HCT116 (cell line): Measurements from ENCODE around the gene ACP1. TPM values are rescaled to one million over a fixed set of nuclear protein-coding genes. Genes with fewer than 3 reads are reported as not detected.

Source experiments
- ATAC-seq: fragments of 200-7000 bp; cut with Tn5 transposase; 2 replicates; pipeline ENCODE4 v1.9.1; 2020; ENCODE audit warnings: mild to moderate bottlenecking, moderate library complexity
- BruUV-seq: library from RNA; stranded (reverse); fragments of 400-500 nt; replicated peaks from 2 replicates; lab custom pipeline; 2021; lab: Mats Ljungman, UMichigan
- CTCF ChIA-PET: fragments of 300-600 bp; sonication (Branson Sonifier 250); formaldehyde crosslinking; loops from one replicate; lab custom pipeline; 2021; ENCODE audit warnings: antibody characterized with exemption; lab: Charles Lee
- POLR2A ChIA-PET: fragments of 300-600, 350-600 bp; sonication (Branson Sonifier 250); formaldehyde crosslinking; loops from one replicate; lab custom pipeline; 2021; ENCODE audit warnings: antibody characterized with exemption; lab: Charles Lee
- RAD21 ChIA-PET, 2 experiments: fragments of 300-600 bp; sonication (Branson Sonifier 250); formaldehyde crosslinking; loops; one replicate each; lab custom pipeline; 2023; ENCODE audit warnings: low total read pairs in 2 of 2; ENCODE audit not compliant: uncharacterized antibody in 2 of 2, unreplicated experiment in 2 of 2, low non-redundant PET in 1 of 2; lab: Charles Lee
- DNase-seq: peaks from one replicate; pipeline ENCODE4 v3.0.0-alpha.2; 2010; ENCODE audit warnings: low read depth, low spot score
- H2AFZ ChIP-seq: fragments of 200-600 bp; shearing (Covaris generic), sonication (generic); 2 replicates; pipeline ENCODE4 v1.6.1; 2017; ENCODE audit warnings: low read depth, mixed run types, mixed read lengths, antibody characterized with exemption, low read length; ENCODE audit not compliant: poor library complexity, severe bottlenecking
- H3K27ac ChIP-seq: 2 replicates; pipeline ENCODE4 v1.5.1; 2012; ENCODE audit warnings: low read depth, low read length
- H3K27me3 ChIP-seq: fragments of 200-600 bp; sonication (generic); 2 replicates; pipeline ENCODE4 v1.6.1; 2016; ENCODE audit warnings: mixed run types, low read length, mixed read lengths; ENCODE audit not compliant: insufficient read depth
- H3K36me3 ChIP-seq, 2 experiments: fragments of 200-500 bp in 1 of 2; fragments of 200-600 bp in 1 of 2; sonication (Bioruptor generic) in 1 of 2; sonication (generic) in 1 of 2; 2 replicates each; pipeline versions ENCODE4 v1.5.1 to v1.6.1; 2014 to 2016; ENCODE audit warnings: low read length in 2 of 2, inconsistent platforms in 1 of 2, mixed read lengths in 1 of 2, mixed run types in 1 of 2; ENCODE audit not compliant: insufficient read depth in 2 of 2, control insufficient read depth in 1 of 2
- H3K4me1 ChIP-seq, 2 experiments: fragments of 200-600 bp in 1 of 2; sonication (generic) in 1 of 2; 2 replicates each; pipeline versions ENCODE4 v1.5.1 to v1.6.1; 2012 to 2017; ENCODE audit warnings: low read length in 2 of 2, inconsistent platforms in 1 of 2, mild to moderate bottlenecking in 1 of 2, mixed read lengths in 1 of 2, mixed run types in 1 of 2, moderate library complexity in 1 of 2; ENCODE audit not compliant: insufficient read depth in 2 of 2, control insufficient read depth in 1 of 2
- H3K4me2 ChIP-seq: fragments of 200-600 bp; sonication (generic); 2 replicates; pipeline ENCODE4 v1.6.1; 2017; ENCODE audit warnings: mixed run types, low read length, mixed read lengths
- H3K4me3 ChIP-seq, 2 experiments: fragments of 200-600 bp in 1 of 2; sonication (generic) in 1 of 2; replicated peaks in 1 of 2; 2 replicates each; pipeline ENCODE4 v1.5.1; 2011 to 2016; ENCODE audit warnings: low read length in 2 of 2, control low read depth in 1 of 2, low read depth in 1 of 2, mild to moderate bottlenecking in 1 of 2, mixed read lengths in 1 of 2, mixed run types in 1 of 2
- H3K79me2 ChIP-seq: fragments of 200-600 bp; sonication (generic); 2 replicates; pipeline ENCODE4 v1.6.1; 2017; ENCODE audit warnings: mild to moderate bottlenecking, mixed run types, low read length, moderate library complexity, mixed read lengths; ENCODE audit not compliant: insufficient read depth
- H3K9ac ChIP-seq: fragments of 200-600 bp; sonication (generic); 2 replicates; pipeline ENCODE4 v1.6.1; 2016; ENCODE audit warnings: low read length, mixed read lengths
- H3K9me2 ChIP-seq: fragments of 200-600 bp; sonication (generic), shearing (Covaris generic); 2 replicates; pipeline ENCODE4 v1.6.1; 2017; ENCODE audit warnings: mixed run types, mild to moderate bottlenecking, moderate library complexity; ENCODE audit not compliant: insufficient read depth
- H3K9me3 ChIP-seq, 2 experiments: fragments of 200-500 bp in 1 of 2; fragments of 200-600 bp in 1 of 2; sonication (Bioruptor generic) in 1 of 2; sonication (generic) in 1 of 2; 2 replicates each; pipeline ENCODE4 v1.6.1; 2014 to 2017; ENCODE audit warnings: low read length in 2 of 2, mixed read lengths in 2 of 2, inconsistent platforms in 1 of 2, low read depth in 1 of 2, mild to moderate bottlenecking in 1 of 2, mixed run types in 1 of 2, moderate library complexity in 1 of 2; ENCODE audit not compliant: control insufficient read depth in 1 of 2, insufficient read depth in 1 of 2
- H4K20me1 ChIP-seq: fragments of 200-600 bp; sonication (generic), shearing (Covaris generic); 2 replicates; pipeline ENCODE4 v1.6.1; 2017; ENCODE audit warnings: mixed run types, mild to moderate bottlenecking, moderate library complexity; ENCODE audit not compliant: insufficient read depth
- CBX3 ChIP-seq: IDR thresholded peaks from 2 replicates; pipeline ENCODE4 v1.6.1; 2012; ENCODE audit warnings: low read depth
- EGR1 ChIP-seq: IDR thresholded peaks from 2 replicates; pipeline ENCODE4 v1.6.1; 2012; ENCODE audit warnings: low read depth
- ELF1 ChIP-seq: IDR thresholded peaks from 2 replicates; pipeline ENCODE4 v1.6.1; 2012; ENCODE audit warnings: low read depth, borderline replicate concordance
- EZH2phosphoT487 ChIP-seq: fragments of 200-600 bp; IDR thresholded peaks from 2 replicates; pipeline ENCODE4 v1.6.1; 2018; ENCODE audit warnings: antibody characterized with exemption, borderline replicate concordance
- FOSL1 ChIP-seq: IDR thresholded peaks from 2 replicates; pipeline ENCODE4 v1.6.1; 2012; ENCODE audit warnings: low read depth
- POLR2A ChIP-seq: IDR thresholded peaks from 2 replicates; pipeline ENCODE4 v1.7.0; 2011; ENCODE audit warnings: borderline replicate concordance; ENCODE audit not compliant: insufficient read depth, insufficient read length; ENCODE audit errors: extremely low read depth
- POLR2AphosphoS5 ChIP-seq: IDR thresholded peaks from 2 replicates; pipeline ENCODE4 v1.6.1; 2011; ENCODE audit warnings: mild to moderate bottlenecking, low read depth, low read length, moderate library complexity
- RAD21 ChIP-seq: IDR thresholded peaks from 2 replicates; pipeline ENCODE4 v1.6.1; 2012; ENCODE audit warnings: low read depth, mild to moderate bottlenecking
- REST ChIP-seq: IDR thresholded peaks from 2 replicates; pipeline ENCODE4 v1.6.1; 2012; ENCODE audit warnings: low read depth
- SIN3A ChIP-seq: IDR thresholded peaks from 2 replicates; pipeline ENCODE4 v1.6.1; 2012; ENCODE audit warnings: low read depth
- SRF ChIP-seq: IDR thresholded peaks from 2 replicates; pipeline ENCODE4 v1.6.1; 2012; ENCODE audit warnings: low read depth
- TCF7L2 ChIP-seq: IDR thresholded peaks from 2 replicates; pipeline ENCODE4 v1.7.0; 2011; ENCODE audit warnings: borderline replicate concordance, inconsistent platforms; ENCODE audit not compliant: insufficient read depth, insufficient read length; ENCODE audit errors: extremely low read depth
- ZBTB33 ChIP-seq: IDR thresholded peaks from 2 replicates; pipeline ENCODE4 v1.6.1; 2011; ENCODE audit warnings: mild to moderate bottlenecking, low read length, moderate library complexity; ENCODE audit not compliant: insufficient replicate concordance; ENCODE audit errors: extremely low read depth
- ZFX ChIP-seq: fragments of 450-650 bp; IDR thresholded peaks from 2 replicates; pipeline ENCODE4 v1.6.1; 2017
- ZNF274 ChIP-seq: fragments of 200-500 bp; sonication (Bioruptor generic); IDR thresholded peaks from 2 replicates; pipeline ENCODE4 v1.6.1; 2014; ENCODE audit warnings: mild to moderate bottlenecking, low read depth, low read length, inconsistent platforms
- intact Hi-C: fragments of 100-400 bp; cut with micrococcal nuclease; formaldehyde crosslinking; loops from 2 replicates; pipeline ENCODE4 v1.10.0; 2022
- total RNA-seq: library from RNA; stranded (reverse); gene quantifications from one replicate; pipeline ENCODE4 v1.2.1, GENCODE V29; 2021; ENCODE audit not compliant: unreplicated experiment
- TF ChIP-seq, protein P1 (sequence below): IDR thresholded peaks from 2 replicates; pipeline ENCODE4 v1.6.1; 2012

ACP1 gene
- total RNA-seq, 1 experiment from 2014 or later = 113 TPM

DNA sequence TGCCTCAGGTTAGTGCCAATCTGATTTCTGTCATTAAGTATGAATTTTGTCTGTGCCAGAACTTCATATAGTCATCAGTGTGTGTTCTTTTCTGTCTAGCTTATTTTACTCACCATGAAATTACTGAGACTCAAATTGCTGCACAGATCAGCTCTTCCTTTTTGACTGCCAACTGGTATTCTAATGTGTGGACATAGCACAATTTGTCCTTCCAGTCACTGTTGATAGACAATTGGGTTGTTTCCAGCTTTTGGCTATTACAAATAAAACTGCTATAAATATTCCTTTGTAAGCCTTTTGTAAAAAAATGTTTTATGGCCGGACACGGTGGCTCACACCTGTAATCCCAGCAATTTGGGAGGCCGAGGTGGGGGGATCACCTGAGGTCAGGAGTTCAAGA, 8.7 kb upstream of the ACP1 start:
- RAD21 ChIA-PET = no interaction called here
- BruUV-seq = no TSS peak
- H3K9ac ChIP-seq = no peak overlapping the region
- H3K79me2 ChIP-seq = peaks cover under 1% of the 10 kb centered on the region; the same call in 1 of the 2 replicates
- CTCF ChIA-PET = interaction anchor here (1.6 kb wide), 1 partner anchor 10 kb away, joined by 6 read pairs; no protein-coding TSS in a partner anchor
- DNase-seq (no peak), ATAC-seq (no peak)
- H3K36me3 ChIP-seq = no peaks in the 10 kb centered on the region
- H3K9me2 ChIP-seq = no peaks in the 10 kb centered on the region
- H3K9me3 ChIP-seq = peaks cover 8 to 14% of the 10 kb centered on the region in 2 experiments; a peak in 3 of 4 replicates
- no peaks in the 10 kb centered on the region for H4K20me1 ChIP-seq
- TF ChIP-seq SIN3A (no peak), FOSL1 (no peak), ELF1 (no peak), REST (no peak)
- intact Hi-C loops = no loop called here
- POLR2A ChIA-PET = no interaction called here
- no peak overlapping the region for H2AFZ ChIP-seq
- no peak overlapping the region for H3K27ac ChIP-seq
- H3K4me3 ChIP-seq = no peak overlapping the region
- no peaks in the 10 kb centered on the region for H3K27me3 ChIP-seq
- H3K4me2 ChIP-seq = no peak overlapping the region
- no peaks in the 10 kb centered on the region for H3K4me1 ChIP-seq

DNA sequence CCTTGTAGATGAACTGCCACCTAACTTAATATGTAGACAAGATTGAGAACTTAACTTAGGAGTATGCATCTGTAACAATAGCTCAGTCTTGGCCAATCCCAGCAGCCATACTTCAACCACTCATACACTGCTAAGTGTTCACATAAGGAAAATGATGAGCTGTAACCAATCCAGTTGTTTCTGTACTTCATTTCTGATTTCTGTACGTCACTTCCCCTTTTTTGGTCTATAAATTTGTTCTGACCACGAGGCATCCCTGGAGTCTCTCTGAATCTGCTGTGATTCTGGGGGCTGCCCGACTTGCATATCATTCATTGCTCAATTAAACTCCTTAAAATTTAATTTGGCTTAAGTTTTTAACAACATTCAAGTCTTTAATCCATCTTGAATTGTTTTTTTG, 7.3 kb upstream of the ACP1 start:
- DNase-seq = no peak
- Histone ChIP-seq H4K20me1 (no peaks in the 10 kb centered on the region), H3K27ac (no peak overlapping the region), H3K9me3 (peaks cover 8 to 14% of the 10 kb centered on the region in 2 experiments; a peak in 3 of 4 replicates), H3K4me1 (no peaks in the 10 kb centered on the region), H3K9ac (no peak overlapping the region), H3K27me3 (no peaks in the 10 kb centered on the region), H3K36me3 (no peaks in the 10 kb centered on the region), H2AFZ (no peak overlapping the region), H3K4me3 (no peak overlapping the region), H3K79me2 (peaks cover 3% of the 10 kb centered on the region; the same call in 1 of the 2 replicates), H3K4me2 (no peak overlapping the region), H3K9me2 (no peaks in the 10 kb centered on the region)
- ChIA-PET POLR2A (no interaction called here), RAD21 (no interaction called here), CTCF (no interaction called here)
- ATAC-seq = no peak
- no TSS peak for BruUV-seq
- intact Hi-C loops = no loop called here
- TF ChIP-seq RAD21 (no peak), EZH2phosphoT487 (no peak), FOSL1 (no peak), CBX3 (no peak), TCF7L2 (no peak), EGR1 (no peak), ZBTB33 (no peak), ZNF274 (no peak), SIN3A (no peak), ZFX (no peak), POLR2A (no peak), SRF (no peak), ELF1 (no peak), POLR2AphosphoS5 (no peak)
- TF ChIP-seq, protein P1, sequence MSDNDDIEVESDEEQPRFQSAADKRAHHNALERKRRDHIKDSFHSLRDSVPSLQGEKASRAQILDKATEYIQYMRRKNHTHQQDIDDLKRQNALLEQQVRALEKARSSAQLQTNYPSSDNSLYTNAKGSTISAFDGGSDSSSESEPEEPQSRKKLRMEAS = no peak
